M059J (cell line): ENCODE measurements around the gene OR2F1. TPM values are rescaled to one million over a fixed set of nuclear protein-coding genes. Genes with fewer than 3 reads are reported as not detected.

Experiments
- DNase-seq: peaks from one replicate; pipeline ENCODE4 v3.0.0-alpha.2; 2012; ENCODE audit warnings: low read depth
- total RNA-seq: library from RNA; depleted of rRNA; stranded (reverse); fragments of >200 nt; shearing (Covaris generic); gene quantifications from 2 replicates; pipeline ENCODE4 v1.2.3, GENCODE V29; 2014

Gene OR2F1
- total RNA-seq, 1 experiment from 2014 or later, result not detected

- no peak for DNase-seq
Observed at GRCh38 chr7:143954135-143954534, 509 bp upstream of the OR2F1 start.

- peak; percentile 10 for DNase-seq
Observed at GRCh38 chr7:143958781-143959180, 4.1 kb downstream of the OR2F1 start.

- no peak for DNase-seq
Observed at GRCh38 chr7:143960813-143961610, 6.4 kb downstream of the OR2F1 start.

- DNase-seq, result no peak
Observed at GRCh38 chr7:143965280-143965679, 10.6 kb downstream of the OR2F1 start.

GRCh38 chr7:143967398-143967797 is 12.8 kb downstream of the OR2F1 start:
- DNase-seq, result no peak

- no peak for DNase-seq
Observed at GRCh38 chr7:143973870-143974416, 19.3 kb downstream of the OR2F1 start.

GRCh38 chr7:143974459-143974858 is 19.8 kb downstream of the OR2F1 start:
- DNase-seq, result peak; percentile 69

GRCh38 chr7:143975617-143976016 is 21.0 kb downstream of the OR2F1 start:
- peak; percentile 22 for DNase-seq

- no peak for DNase-seq
Observed at GRCh38 chr7:143978585-143978984, 23.9 kb downstream of the OR2F1 start.

GRCh38 chr7:143979359-143979758 is 24.7 kb downstream of the OR2F1 start:
- peak; percentile 85 for DNase-seq

- peak; percentile 12 for DNase-seq
Observed at GRCh38 chr7:143979998-143980397, 25.4 kb downstream of the OR2F1 start.

- peak; percentile 14 for DNase-seq
Observed at GRCh38 chr7:143980746-143981510, 26.3 kb downstream of the OR2F1 start.

GRCh38 chr7:143983960-143984359 is 29.3 kb downstream of the OR2F1 start:
- DNase-seq, result no peak

- DNase-seq, result no peak
Observed at GRCh38 chr7:143987513-143987912, 32.9 kb downstream of the OR2F1 start.

GRCh38 chr7:143988976-143989745 is 34.5 kb downstream of the OR2F1 start:
- peak; percentile 21 for DNase-seq

- no peak for DNase-seq
Observed at GRCh38 chr7:143992670-143993069, 38.0 kb downstream of the OR2F1 start.

GRCh38 chr7:143993924-143994323 is 39.3 kb downstream of the OR2F1 start:
- DNase-seq, result no peak

- no peak for DNase-seq
Observed at GRCh38 chr7:144000020-144000419, 45.4 kb downstream of the OR2F1 start, which contains the start of gene OR6B1. TSS of gene OR6B1 (plus strand) at chr7:144000320. CDS start at chr7:144003997, 3,677 bp downstream.

- no peak for DNase-seq
Observed at GRCh38 chr7:144001543-144001942, 46.9 kb downstream of the OR2F1 start.

- DNase-seq, result no peak
Observed at GRCh38 chr7:144004703-144005102, 50.1 kb downstream of the OR2F1 start.

- DNase-seq, result no peak
Observed at GRCh38 chr7:144006029-144006691, 51.5 kb downstream of the OR2F1 start.
